HEK293 (cell line): Measurements from ENCODE around the gene NDE1.
A peak's percentile ranks its signal among the peaks of the same experiment; 100 is the strongest.
"Not testable (repeated sequence)": the region's sequence is repeated elsewhere in the genome, so short reads cannot be mapped to it uniquely, and the experiment has no call there.

Source experiments
- CTCF ChIA-PET: fragments of 350-600 bp; formaldehyde crosslinking; extraction: SDS; loops from one replicate; lab custom pipeline; 2021; ENCODE audit warnings: antibody characterized with exemption; lab: Yijun Ruan, JAX
- POLR2A ChIA-PET: fragments of 300-600 bp; formaldehyde crosslinking; extraction: SDS; loops from one replicate; lab custom pipeline; 2020; ENCODE audit warnings: antibody characterized with exemption, inconsistent platforms; lab: Yijun Ruan, JAX
- H3K27ac ChIP-seq: fragments of 200-500 bp; sonication (Bioruptor generic); 2 replicates; pipeline ENCODE4 v1.5.1; 2014; ENCODE audit warnings: low read depth, low read length, control low read depth, inconsistent platforms; ENCODE audit errors: extremely low read depth
- H3K36me3 ChIP-seq, 2 experiments: fragments of 200-500 bp in 1 of 2; sonication (Bioruptor generic) in 1 of 2; 1 replicate in 1 of 2; 2 replicates in 1 of 2; pipeline ENCODE4 v1.5.1; 2014 to 2017; ENCODE audit warnings: inconsistent platforms in 2 of 2, low read length in 2 of 2; ENCODE audit not compliant: control insufficient read depth in 2 of 2, insufficient read depth in 1 of 2
- H3K4me1 ChIP-seq: fragments of 200-500 bp; sonication (Bioruptor generic); 2 replicates; pipeline ENCODE4 v1.5.1; 2014; ENCODE audit warnings: mild to moderate bottlenecking, low read length, inconsistent platforms; ENCODE audit not compliant: control insufficient read depth, insufficient read depth
- H3K4me3 ChIP-seq: 2 replicates; pipeline ENCODE4 v1.5.1; 2011; ENCODE audit warnings: low read depth, mild to moderate bottlenecking, control low read depth, low read length, moderate library complexity
- H3K9me3 ChIP-seq: fragments of 200-500 bp; sonication (Bioruptor generic); 2 replicates; pipeline ENCODE4 v1.5.1; 2014; ENCODE audit warnings: low read depth, low read length, inconsistent platforms; ENCODE audit not compliant: control insufficient read depth, insufficient read depth
- GFI1B ChIP-seq: fragments of 450-650 bp; formaldehyde crosslinking; IDR thresholded peaks from 2 replicates; pipeline ENCODE4 v1.5.1; 2016; ENCODE audit warnings: missing biosample characterization, missing genetic modification characterization
- GLIS1 ChIP-seq: fragments of 450-650 bp; formaldehyde crosslinking; IDR thresholded peaks from 2 replicates; pipeline ENCODE4 v1.5.1; 2016; ENCODE audit warnings: missing biosample characterization, missing genetic modification characterization
- KLF1 ChIP-seq: fragments of 450-650 bp; formaldehyde crosslinking; IDR thresholded peaks from 2 replicates; pipeline ENCODE4 v1.5.1; 2016; ENCODE audit warnings: missing biosample characterization, missing genetic modification characterization
- KLF10 ChIP-seq: fragments of 450-650 bp; IDR thresholded peaks from 2 replicates; pipeline ENCODE4 v1.5.1; 2018; ENCODE audit warnings: missing biosample characterization, mild to moderate bottlenecking, missing genetic modification characterization
- KLF16 ChIP-seq: fragments of 450-650 bp; formaldehyde crosslinking; IDR thresholded peaks from 2 replicates; pipeline ENCODE4 v1.5.1; 2017; ENCODE audit warnings: missing biosample characterization, missing genetic modification characterization
- KLF9 ChIP-seq: fragments of 450-650 bp; formaldehyde crosslinking; IDR thresholded peaks from 2 replicates; pipeline ENCODE4 v1.5.1; 2016; ENCODE audit warnings: missing biosample characterization, missing genetic modification characterization, low read depth
- SP3 ChIP-seq: fragments of 450-650 bp; formaldehyde crosslinking; IDR thresholded peaks from 2 replicates; pipeline ENCODE4 v1.5.1; 2016; ENCODE audit warnings: missing biosample characterization, missing genetic modification characterization
- SP7 ChIP-seq: fragments of 450-650 bp; formaldehyde crosslinking; IDR thresholded peaks from 2 replicates; pipeline ENCODE4 v1.5.1; 2016; ENCODE audit warnings: missing biosample characterization, missing genetic modification characterization
- WT1 ChIP-seq: fragments of 450-650 bp; formaldehyde crosslinking; IDR thresholded peaks from 2 replicates; pipeline ENCODE4 v1.5.1; 2016; ENCODE audit warnings: missing biosample characterization, missing genetic modification characterization
- ZEB2 ChIP-seq: fragments of 450-650 bp; formaldehyde crosslinking; IDR thresholded peaks from 2 replicates; pipeline ENCODE4 v1.5.1; 2016; ENCODE audit warnings: missing biosample characterization, missing genetic modification characterization
- ZNF2 ChIP-seq: fragments of 450-650 bp; formaldehyde crosslinking; IDR thresholded peaks from 2 replicates; pipeline ENCODE4 v1.5.1; 2016; ENCODE audit warnings: missing biosample characterization, missing genetic modification characterization
- ZNF324 ChIP-seq: fragments of 450-650 bp; formaldehyde crosslinking; IDR thresholded peaks from 2 replicates; pipeline ENCODE4 v1.5.1; 2016; ENCODE audit warnings: missing biosample characterization, missing genetic modification characterization
- ZNF335 ChIP-seq: fragments of 450-650 bp; formaldehyde crosslinking; conservative IDR thresholded peaks from 2 replicates; pipeline ENCODE4 v1.5.1; 2016; ENCODE audit warnings: missing biosample characterization, missing genetic modification characterization
- ZNF529 ChIP-seq: fragments of 450-650 bp; formaldehyde crosslinking; IDR thresholded peaks from 2 replicates; pipeline ENCODE4 v1.5.1; 2017; ENCODE audit warnings: missing genetic modification characterization, missing biosample characterization; ENCODE audit not compliant: insufficient replicate concordance
- ZNF629 ChIP-seq: fragments of 450-650 bp; formaldehyde crosslinking; IDR thresholded peaks from 2 replicates; pipeline ENCODE4 v1.5.1; 2017; ENCODE audit warnings: missing biosample characterization, missing genetic modification characterization
- ZNF654 ChIP-seq: fragments of 450-650 bp; formaldehyde crosslinking; IDR thresholded peaks from 2 replicates; pipeline ENCODE4 v1.5.1; 2016; ENCODE audit warnings: low read depth, missing biosample characterization, missing genetic modification characterization
- ZNF76 ChIP-seq: fragments of 450-650 bp; formaldehyde crosslinking; IDR thresholded peaks from 2 replicates; pipeline ENCODE4; 2016; ENCODE audit warnings: low read depth, missing biosample characterization, missing genetic modification characterization, borderline replicate concordance
- ZNF843 ChIP-seq: fragments of 450-650 bp; formaldehyde crosslinking; IDR thresholded peaks from 2 replicates; pipeline ENCODE4 v1.5.1; 2016; ENCODE audit warnings: missing biosample characterization, missing genetic modification characterization
- ZSCAN23 ChIP-seq: fragments of 450-650 bp; formaldehyde crosslinking; IDR thresholded peaks from 2 replicates; pipeline ENCODE4 v1.5.1; 2016; ENCODE audit warnings: missing biosample characterization, missing genetic modification characterization
- ZXDB ChIP-seq: fragments of 450-650 bp; formaldehyde crosslinking; IDR thresholded peaks from 2 replicates; pipeline ENCODE4 v1.5.1; 2016; ENCODE audit warnings: missing biosample characterization, missing genetic modification characterization
- TF ChIP-seq, protein P1 (sequence below): fragments of 450-650 bp; formaldehyde crosslinking; IDR thresholded peaks from 2 replicates; pipeline ENCODE4 v1.5.1; 2016; ENCODE audit warnings: missing biosample characterization, missing genetic modification characterization
- TF ChIP-seq, protein P2 (sequence below): fragments of 450-650 bp; formaldehyde crosslinking; IDR thresholded peaks from 2 replicates; pipeline ENCODE4 v1.5.1; 2017; ENCODE audit warnings: missing biosample characterization, missing genetic modification characterization
- TF ChIP-seq, protein P3 (sequence below): fragments of 450-650 bp; formaldehyde crosslinking; IDR thresholded peaks from 2 replicates; pipeline ENCODE4 v1.5.1; 2016; ENCODE audit warnings: missing biosample characterization, missing genetic modification characterization
- TF ChIP-seq, protein P4 (sequence below): fragments of 450-650 bp; formaldehyde crosslinking; IDR thresholded peaks from 2 replicates; pipeline ENCODE4 v1.5.1; 2016; ENCODE audit warnings: missing biosample characterization, missing genetic modification characterization
- TF ChIP-seq, protein P5 (sequence below): fragments of 450-650 bp; formaldehyde crosslinking; IDR thresholded peaks from 2 replicates; pipeline ENCODE4 v1.5.1; 2016; ENCODE audit warnings: missing biosample characterization, missing genetic modification characterization
- TF ChIP-seq, protein P6 (sequence below): fragments of 450-650 bp; formaldehyde crosslinking; IDR thresholded peaks from 2 replicates; pipeline ENCODE4 v1.5.1; 2016; ENCODE audit warnings: missing biosample characterization, missing genetic modification characterization

The NDE1 gene

DNA sequence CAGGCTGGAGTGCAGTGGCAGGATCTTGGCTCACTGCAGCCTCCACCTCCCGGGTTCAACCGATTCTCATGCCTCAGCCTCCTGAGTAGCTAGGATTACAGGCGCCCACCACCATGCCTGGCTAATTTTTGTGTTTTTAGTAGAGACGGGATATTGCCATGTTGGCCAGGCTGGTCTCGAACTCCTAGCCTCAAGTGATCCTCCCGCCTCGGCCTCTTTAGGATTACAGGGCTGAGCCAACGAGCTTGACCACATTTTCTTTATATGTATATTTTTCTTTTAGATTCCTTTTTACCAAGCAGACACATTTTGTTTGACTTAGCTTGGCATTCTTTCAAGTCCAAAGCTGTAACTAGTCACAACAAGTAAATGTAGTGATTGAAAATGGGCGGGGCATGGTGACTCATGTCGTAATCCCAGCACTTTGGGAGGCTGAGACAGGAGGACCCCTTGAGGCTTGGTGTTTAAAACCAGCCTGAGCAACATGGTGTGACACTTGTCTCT is 5.0 kb upstream of the NDE1 start:
- H3K9me3 ChIP-seq, H3K36me3 ChIP-seq, POLR2A ChIA-PET, H3K4me3 ChIP-seq: not testable (repeated sequence)
- TF ChIP-seq SP7: peak; percentile 72
- TF ChIP-seq ZNF654 (tag by site-specific recombination): 0 out of 2 replicates have a peak, but pooled peaks have one; percentile 6
- TF ChIP-seq KLF10 (tag by site-specific recombination): peak; percentile 88
- 0 out of 2 replicates have a peak, but pooled peaks have one; percentile 29 for TF ChIP-seq ZNF843 (tag by site-specific recombination)
- TF ChIP-seq ZNF324: peak; percentile 59
- TF ChIP-seq ZXDB (tag by site-specific recombination): peak; percentile 57; the same call in 1 of the 2 replicates
- TF ChIP-seq, protein P1, sequence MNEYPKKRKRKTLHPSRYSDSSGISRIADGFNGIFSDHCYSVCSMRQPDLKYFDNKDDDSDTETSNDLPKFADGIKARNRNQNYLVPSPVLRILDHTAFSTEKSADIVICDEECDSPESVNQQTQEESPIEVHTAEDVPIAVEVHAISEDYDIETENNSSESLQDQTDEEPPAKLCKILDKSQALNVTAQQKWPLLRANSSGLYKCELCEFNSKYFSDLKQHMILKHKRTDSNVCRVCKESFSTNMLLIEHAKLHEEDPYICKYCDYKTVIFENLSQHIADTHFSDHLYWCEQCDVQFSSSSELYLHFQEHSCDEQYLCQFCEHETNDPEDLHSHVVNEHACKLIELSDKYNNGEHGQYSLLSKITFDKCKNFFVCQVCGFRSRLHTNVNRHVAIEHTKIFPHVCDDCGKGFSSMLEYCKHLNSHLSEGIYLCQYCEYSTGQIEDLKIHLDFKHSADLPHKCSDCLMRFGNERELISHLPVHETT (tag by site-specific recombination): 0 out of 2 replicates have a peak, but pooled peaks have one; percentile 61
- TF ChIP-seq ZEB2 (tag by site-specific recombination): peak; percentile 67
- TF ChIP-seq ZNF2 (tag by site-specific recombination): peak; percentile 75; the same call in 1 of the 2 replicates
- peak; percentile 82; the same call in 1 of the 2 replicates for TF ChIP-seq KLF1 (tag by site-specific recombination)
- peak; percentile 2 for TF ChIP-seq ZNF529 (tag by site-specific recombination)
- TF ChIP-seq, protein P2, sequence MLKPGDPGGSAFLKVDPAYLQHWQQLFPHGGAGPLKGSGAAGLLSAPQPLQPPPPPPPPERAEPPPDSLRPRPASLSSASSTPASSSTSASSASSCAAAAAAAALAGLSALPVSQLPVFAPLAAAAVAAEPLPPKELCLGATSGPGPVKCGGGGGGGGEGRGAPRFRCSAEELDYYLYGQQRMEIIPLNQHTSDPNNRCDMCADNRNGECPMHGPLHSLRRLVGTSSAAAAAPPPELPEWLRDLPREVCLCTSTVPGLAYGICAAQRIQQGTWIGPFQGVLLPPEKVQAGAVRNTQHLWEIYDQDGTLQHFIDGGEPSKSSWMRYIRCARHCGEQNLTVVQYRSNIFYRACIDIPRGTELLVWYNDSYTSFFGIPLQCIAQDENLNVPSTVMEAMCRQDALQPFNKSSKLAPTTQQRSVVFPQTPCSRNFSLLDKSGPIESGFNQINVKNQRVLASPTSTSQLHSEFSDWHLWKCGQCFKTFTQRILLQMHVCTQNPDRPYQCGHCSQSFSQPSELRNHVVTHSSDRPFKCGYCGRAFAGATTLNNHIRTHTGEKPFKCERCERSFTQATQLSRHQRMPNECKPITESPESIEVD (tag by site-specific recombination): peak; percentile 47
- TF ChIP-seq, protein P3, sequence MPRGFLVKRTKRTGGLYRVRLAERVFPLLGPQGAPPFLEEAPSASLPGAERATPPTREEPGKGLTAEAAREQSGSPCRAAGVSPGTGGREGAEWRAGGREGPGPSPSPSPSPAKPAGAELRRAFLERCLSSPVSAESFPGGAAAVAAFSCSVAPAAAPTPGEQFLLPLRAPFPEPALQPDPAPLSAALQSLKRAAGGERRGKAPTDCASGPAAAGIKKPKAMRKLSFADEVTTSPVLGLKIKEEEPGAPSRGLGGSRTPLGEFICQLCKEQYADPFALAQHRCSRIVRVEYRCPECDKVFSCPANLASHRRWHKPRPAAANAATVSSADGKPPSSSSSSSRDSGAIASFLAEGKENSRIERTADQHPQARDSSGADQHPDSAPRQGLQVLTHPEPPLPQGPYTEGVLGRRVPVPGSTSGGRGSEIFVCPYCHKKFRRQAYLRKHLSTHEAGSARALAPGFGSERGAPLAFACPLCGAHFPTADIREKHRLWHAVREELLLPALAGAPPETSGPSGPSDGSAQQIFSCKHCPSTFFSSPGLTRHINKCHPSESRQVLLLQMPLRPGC (tag by site-specific recombination): peak; percentile 85
- TF ChIP-seq, protein P4, sequence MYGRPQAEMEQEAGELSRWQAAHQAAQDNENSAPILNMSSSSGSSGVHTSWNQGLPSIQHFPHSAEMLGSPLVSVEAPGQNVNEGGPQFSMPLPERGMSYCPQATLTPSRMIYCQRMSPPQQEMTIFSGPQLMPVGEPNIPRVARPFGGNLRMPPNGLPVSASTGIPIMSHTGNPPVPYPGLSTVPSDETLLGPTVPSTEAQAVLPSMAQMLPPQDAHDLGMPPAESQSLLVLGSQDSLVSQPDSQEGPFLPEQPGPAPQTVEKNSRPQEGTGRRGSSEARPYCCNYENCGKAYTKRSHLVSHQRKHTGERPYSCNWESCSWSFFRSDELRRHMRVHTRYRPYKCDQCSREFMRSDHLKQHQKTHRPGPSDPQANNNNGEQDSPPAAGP (tag by site-specific recombination): peak; percentile 71; the same call in 1 of the 2 replicates
- TF ChIP-seq ZSCAN23: 0 out of 2 replicates have a peak, but pooled peaks have one; percentile 20
- peak; percentile 73 for TF ChIP-seq GLIS1 (tag by site-specific recombination)
- TF ChIP-seq ZNF335: peak; percentile 91
- TF ChIP-seq SP3 (tag by site-specific recombination): 0 out of 2 replicates have a peak, but pooled peaks have one; percentile 25
- peak; percentile 52; the same call in 1 of the 2 replicates for TF ChIP-seq GFI1B
- peak; percentile 46; the same call in 1 of the 2 replicates for TF ChIP-seq ZNF76 (tag by site-specific recombination)
- peak; percentile 37 for TF ChIP-seq WT1 (tag by site-specific recombination)
- peak; percentile 77 for TF ChIP-seq ZNF629 (tag by site-specific recombination)
- TF ChIP-seq KLF9 (tag by site-specific recombination): peak; percentile 90
- TF ChIP-seq, protein P5, sequence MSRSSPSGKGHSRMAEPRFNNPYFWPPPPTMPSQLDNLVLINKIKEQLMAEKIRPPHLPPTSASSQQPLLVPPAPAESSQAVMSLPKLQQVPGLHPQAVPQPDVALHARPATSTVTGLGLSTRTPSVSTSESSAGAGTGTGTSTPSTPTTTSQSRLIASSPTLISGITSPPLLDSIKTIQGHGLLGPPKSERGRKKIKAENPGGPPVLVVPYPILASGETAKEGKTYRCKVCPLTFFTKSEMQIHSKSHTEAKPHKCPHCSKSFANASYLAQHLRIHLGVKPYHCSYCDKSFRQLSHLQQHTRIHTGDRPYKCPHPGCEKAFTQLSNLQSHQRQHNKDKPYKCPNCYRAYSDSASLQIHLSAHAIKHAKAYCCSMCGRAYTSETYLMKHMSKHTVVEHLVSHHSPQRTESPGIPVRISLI: peak; percentile 6; the same call in 1 of the 2 replicates
- TF ChIP-seq, protein P6, sequence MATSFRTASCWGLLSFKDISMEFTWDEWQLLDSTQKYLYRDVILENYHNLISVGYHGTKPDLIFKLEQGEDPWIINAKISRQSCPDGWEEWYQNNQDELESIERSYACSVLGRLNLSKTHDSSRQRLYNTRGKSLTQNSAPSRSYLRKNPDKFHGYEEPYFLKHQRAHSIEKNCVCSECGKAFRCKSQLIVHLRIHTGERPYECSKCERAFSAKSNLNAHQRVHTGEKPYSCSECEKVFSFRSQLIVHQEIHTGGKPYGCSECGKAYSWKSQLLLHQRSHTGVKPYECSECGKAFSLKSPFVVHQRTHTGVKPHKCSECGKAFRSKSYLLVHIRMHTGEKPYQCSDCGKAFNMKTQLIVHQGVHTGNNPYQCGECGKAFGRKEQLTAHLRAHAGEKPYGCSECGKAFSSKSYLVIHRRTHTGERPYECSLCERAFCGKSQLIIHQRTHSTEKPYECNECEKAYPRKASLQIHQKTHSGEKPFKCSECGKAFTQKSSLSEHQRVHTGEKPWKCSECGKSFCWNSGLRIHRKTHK (tag by site-specific recombination): 0 out of 2 replicates have a peak, but pooled peaks have one; percentile 14
- peak; percentile 37; the same call in 1 of the 2 replicates for TF ChIP-seq KLF16
- CTCF ChIA-PET: interaction anchor here (0.6 to 0.7 kb wide), 2 partner anchors 34 to 125 kb away, joined by 3 read pairs; no protein-coding TSS in a partner anchor
- Histone ChIP-seq H3K4me1 (peaks cover 15% of the 10 kb centered on the region), H3K27ac (0 out of 2 replicates have a peak overlapping the region, but pooled peaks have one; percentile 98)
